Measurements from ENCODE around the gene QSOX2.

The QSOX2 gene

GRCh38 chr9:136193127-136193890, 52.3 kb downstream of the QSOX2 start:
- in situ Hi-C loops (cut with MboI; ENCODE audit: low sequenced_read_pairs), result no loop called here

GRCh38 chr9:136192289-136193126, 53.1 kb downstream of the QSOX2 start:
- in situ Hi-C loops (cut with MboI; ENCODE audit: low sequenced_read_pairs), result no loop called here

- in situ Hi-C loops (cut with MboI; ENCODE audit: low sequenced_read_pairs), result no loop called here
Observed at GRCh38 chr9:136191960-136192286, 53.7 kb downstream of the QSOX2 start.

- in situ Hi-C loops (cut with MboI; ENCODE audit: low sequenced_read_pairs), result no loop called here
Observed at GRCh38 chr9:136191099-136191959, 54.3 kb downstream of the QSOX2 start.

- in situ Hi-C loops (cut with MboI; ENCODE audit: low sequenced_read_pairs), result no loop called here
Observed at GRCh38 chr9:136190656-136191055, 55.0 kb downstream of the QSOX2 start.

- in situ Hi-C loops (cut with MboI; ENCODE audit: low sequenced_read_pairs), result no loop called here
Observed at GRCh38 chr9:136190237-136190601, 55.4 kb downstream of the QSOX2 start.

- in situ Hi-C loops (cut with MboI; ENCODE audit: low sequenced_read_pairs), result no loop called here
Observed at GRCh38 chr9:136189394-136190236, 56.0 kb downstream of the QSOX2 start.

GRCh38 chr9:136187683-136188586, 57.7 kb downstream of the QSOX2 start:
- in situ Hi-C loops (cut with MboI; ENCODE audit: low sequenced_read_pairs), result no loop called here

- in situ Hi-C loops (cut with MboI; ENCODE audit: low sequenced_read_pairs), result no loop called here
Observed at GRCh38 chr9:136187197-136187596, 58.4 kb downstream of the QSOX2 start.

- in situ Hi-C loops (cut with MboI; ENCODE audit: low sequenced_read_pairs), result no loop called here
Observed at GRCh38 chr9:136186386-136186785, 59.2 kb downstream of the QSOX2 start.

GRCh38 chr9:136185596-136186366, 59.8 kb downstream of the QSOX2 start:
- in situ Hi-C loops (cut with MboI; ENCODE audit: low sequenced_read_pairs), result no loop called here

GRCh38 chr9:136185066-136185465, 60.5 kb downstream of the QSOX2 start:
- in situ Hi-C loops (cut with MboI; ENCODE audit: low sequenced_read_pairs), result no loop called here

GRCh38 chr9:136182850-136183422, 62.7 kb downstream of the QSOX2 start:
- in situ Hi-C loops (cut with MboI; ENCODE audit: low sequenced_read_pairs), result no loop called here

GRCh38 chr9:136182420-136182787, 63.2 kb downstream of the QSOX2 start:
- in situ Hi-C loops (cut with MboI; ENCODE audit: low sequenced_read_pairs), result no loop called here

- in situ Hi-C loops (cut with MboI; ENCODE audit: low sequenced_read_pairs), result no loop called here
Observed at GRCh38 chr9:136181784-136182419, 63.7 kb downstream of the QSOX2 start.

GRCh38 chr9:136180586-136180985, 65.0 kb downstream of the QSOX2 start:
- in situ Hi-C loops (cut with MboI; ENCODE audit: low sequenced_read_pairs), result no loop called here

- in situ Hi-C loops (cut with MboI; ENCODE audit: low sequenced_read_pairs), result no loop called here
Observed at GRCh38 chr9:136179761-136180160, 65.9 kb downstream of the QSOX2 start.

GRCh38 chr9:136179101-136179616, 66.5 kb downstream of the QSOX2 start:
- in situ Hi-C loops (cut with MboI; ENCODE audit: low sequenced_read_pairs), result no loop called here

All from HL-60/S4 treated with retinoic acid at 250 ng/mL for 4 days and 3 days (cell line).